CD4-positive, alpha-beta T cell treated with Interleukin-6 at 100 ng/mL for 8 hours (primary cell): Measurements from ENCODE around the gene ANGEL1.

Experiments
- DNase-seq: peaks from one replicate; pipeline ENCODE4 v3.0.0-alpha.2; 2020; ENCODE audit warnings: mixed read lengths, low spot score

ANGEL1 gene

GRCh38 chr14:76814726-76815645 lies 2.3 kb upstream of the ANGEL1 start:
- DNase-seq = no peak

- DNase-seq = no peak
Measured at GRCh38 chr14:76812093-76812421, 625 bp downstream of the ANGEL1 start.

- DNase-seq = no peak
Measured at GRCh38 chr14:76811561-76811960, 1.1 kb downstream of the ANGEL1 start.

- peak; percentile 19 for DNase-seq
Measured at GRCh38 chr14:76810953-76811400, 1.7 kb downstream of the ANGEL1 start.

GRCh38 chr14:76810525-76810924 lies 2.2 kb downstream of the ANGEL1 start:
- DNase-seq = no peak

- no peak for DNase-seq
Measured at GRCh38 chr14:76808990-76809389, 3.7 kb downstream of the ANGEL1 start.

GRCh38 chr14:76808011-76808410 lies 4.7 kb downstream of the ANGEL1 start:
- no peak for DNase-seq

- DNase-seq = no peak
Measured at GRCh38 chr14:76806446-76806845, 6.2 kb downstream of the ANGEL1 start.

- no peak for DNase-seq
Measured at GRCh38 chr14:76793956-76794355, 18.7 kb downstream of the ANGEL1 start.

GRCh38 chr14:76793324-76793723 lies 19.4 kb downstream of the ANGEL1 start:
- DNase-seq = no peak

- DNase-seq = no peak
Measured at GRCh38 chr14:76792422-76792821, 20.3 kb downstream of the ANGEL1 start.

- no peak for DNase-seq
Measured at GRCh38 chr14:76786601-76787000, 26.1 kb downstream of the ANGEL1 start.

- peak; percentile 45 for DNase-seq
Measured at GRCh38 chr14:76784881-76785280, 27.8 kb downstream of the ANGEL1 start.

- DNase-seq = no peak
Measured at GRCh38 chr14:76784266-76784874, 28.3 kb downstream of the ANGEL1 start.

- DNase-seq = no peak
Measured at GRCh38 chr14:76782885-76783566, 29.7 kb downstream of the ANGEL1 start.

- DNase-seq = no peak
Measured at GRCh38 chr14:76782115-76782884, 30.4 kb downstream of the ANGEL1 start.

GRCh38 chr14:76781648-76782051 lies 31.0 kb downstream of the ANGEL1 start:
- DNase-seq = no peak

GRCh38 chr14:76780875-76781647 lies 31.6 kb downstream of the ANGEL1 start:
- no peak for DNase-seq

GRCh38 chr14:76780360-76780759 lies 32.3 kb downstream of the ANGEL1 start:
- no peak for DNase-seq

- DNase-seq = no peak
Measured at GRCh38 chr14:76780058-76780345, 32.7 kb downstream of the ANGEL1 start.

- no peak for DNase-seq
Measured at GRCh38 chr14:76779221-76780057, 33.2 kb downstream of the ANGEL1 start.
